Adrenal gland (tissue), 12 donors: Measurements from ENCODE around the gene HSPA1L. TPM values are rescaled to one million over a fixed set of nuclear protein-coding genes. Genes with fewer than 3 reads are reported as not detected.
"Not testable (repeated sequence)": the region's sequence is repeated elsewhere in the genome, so short reads cannot be mapped to it uniquely, and the experiment has no call there.

ENCODE experiments used
- DNase-seq, 7 donors: peaks; one replicate each; pipeline ENCODE4 v3.0.0-alpha.2; 2019 to 2020
- H3K27ac ChIP-seq, 5 donors: fragments of 200-600 bp; sonication (generic) in 4 of 5; 1 replicate in 3 of 5; 2 replicates in 2 of 5; pipeline versions ENCODE4 v1.5.1 to v1.8.0; 2016 to 2020; ENCODE audit warnings: mild to moderate bottlenecking in 1 of 5
- H3K27me3 ChIP-seq: fragments of 200-600 bp; 2 replicates; pipeline ENCODE4 v1.8.0; 2021
- H3K36me3 ChIP-seq, 2 donors: fragments of 200-600 bp; replicated peaks in 1 of 2; 1 replicate in 1 of 2; 2 replicates in 1 of 2; pipeline versions ENCODE4 v1.5.1 to v1.8.0; 2018 to 2022
- H3K4me1 ChIP-seq, 2 donors: fragments of 200-600 bp; replicated peaks in 1 of 2; 1 replicate in 1 of 2; 2 replicates in 1 of 2; pipeline versions ENCODE4 v1.5.1 to v1.8.0; 2018 to 2021
- H3K4me3 ChIP-seq, 4 donors: fragments of 200-600 bp; sonication (generic) in 3 of 4; one replicate each; pipeline ENCODE4 v1.5.1; 2016 to 2018
- H3K9me3 ChIP-seq, 3 donors: fragments of 200-600 bp; sonication (generic) in 1 of 3; replicated peaks in 1 of 3; 1 replicate in 2 of 3; 2 replicates in 1 of 3; pipeline versions ENCODE4 v1.5.1 to v1.8.0; 2016 to 2021
- POLR2A ChIP-seq, 2 donors: fragments of 450-650 bp; IDR thresholded peaks; one replicate each; pipeline ENCODE4 v1.6.1; 2017; ENCODE audit warnings: antibody characterized with exemption in 2 of 2, mild to moderate bottlenecking in 2 of 2, moderate library complexity in 1 of 2
- WGBS, 4 donors: extraction: QIAGEN DNeasy Blood & Tissue Kit in 2 of 4; methylation state at CpG; one replicate each; pipeline versions ENCODE4 v1.1.5 to v1.1.7; 2013 to 2017; 5-methylcytosine and 5-hydroxymethylcytosine counted together
- intact Hi-C, 2 donors: fragments of 100-400 bp; cut with DNase I; formaldehyde crosslinking; loops; one replicate each; pipeline versions ENCODE4 v1.14.1 to v1.15.0; 2022 to 2023
- polyA plus RNA-seq, 3 donors: library from polyadenylated mRNA; stranded (reverse); fragments of 200-250 nt in 2 of 3; fragments of 350-450 nt in 1 of 3; fragmentation: Illumina TruSeq in 1 of 3; extraction: RNeasy Lipid Tissue Mini Kit (QIAGEN cat#74804) in 1 of 3; gene quantifications; one replicate each; pipeline ENCODE4 v1.2.3, GENCODE V29; 2013 to 2014
- total RNA-seq, 9 donors: library from RNA; depleted of rRNA in 4 of 9; stranded (reverse); fragments of >200 nt in 4 of 9; fragments of 120-200 nt in 1 of 9; fragmentation: NEBNext Ultra II Directional in 1 of 9; extraction: Animal tissue kit (Norgen Biotek cat#: 25700) in 1 of 9; gene quantifications; one replicate each; pipeline versions ENCODE4 v1.1.0 to v1.2.4, GENCODE V29; 2013 to 2023
- TF ChIP-seq, protein P1 (sequence below), 6 experiments: fragments of 450-650 bp in 4 of 6; fragments of 200-600 bp in 2 of 6; sonication (generic) in 1 of 6; IDR thresholded peaks; 1 replicate in 5 of 6; 2 replicates in 1 of 6; pipeline versions ENCODE4 v1.5.1 to v1.8.0; 2016 to 2021; ENCODE audit warnings: antibody characterized with exemption in 6 of 6, mild to moderate bottlenecking in 2 of 6, moderate library complexity in 1 of 6
- donor health status: healthy with polysubstance abuse.
- donor health status: Bipolar disorder and iron deficiency.
- donor health status: DM: yes; HTN: yes; CAD: no.
- donor health status: DM: no; HTN: no; CAD: no.
- donor health status: DM: no; HTN: no; CAD: no.
- donor health status: DM: yes; HTN: yes; CAD: no.

The HSPA1L gene
- total and polyA plus RNA-seq, 12 donors, result 0.79 to 5.3 (median 1.9) TPM

GRCh38 chr6:31806470-31807272 lies 8.4 kb downstream of the HSPA1L start, which contains the start of gene LSM2:
Gene LSM2, minus strand, starts transcription at chr6:31806966. Its CDS starts 209 bp downstream, at chr6:31806757.
- intact Hi-C loops, result no loop called here
- Histone ChIP-seq H3K9me3 (no peaks in the 10 kb centered on the region), H3K4me1 (peaks cover 6 to 19% of the 10 kb centered on the region in 2 donors), H3K27ac (peak within 1 kb of the TSS; percentile 58 to 94 (median 93)), H3K36me3 (peaks cover 0 to 15% of the 10 kb centered on the region in 2 donors), H3K4me3 (peak within 1 kb of the TSS; percentile 13 to 74 (median 63)), H3K27me3 (no peaks in the 10 kb centered on the region)
- peak; percentile 70 to 91 for TF ChIP-seq POLR2A (IDR thresholded peaks at IDR 0.05)
- TF ChIP-seq, protein P1, sequence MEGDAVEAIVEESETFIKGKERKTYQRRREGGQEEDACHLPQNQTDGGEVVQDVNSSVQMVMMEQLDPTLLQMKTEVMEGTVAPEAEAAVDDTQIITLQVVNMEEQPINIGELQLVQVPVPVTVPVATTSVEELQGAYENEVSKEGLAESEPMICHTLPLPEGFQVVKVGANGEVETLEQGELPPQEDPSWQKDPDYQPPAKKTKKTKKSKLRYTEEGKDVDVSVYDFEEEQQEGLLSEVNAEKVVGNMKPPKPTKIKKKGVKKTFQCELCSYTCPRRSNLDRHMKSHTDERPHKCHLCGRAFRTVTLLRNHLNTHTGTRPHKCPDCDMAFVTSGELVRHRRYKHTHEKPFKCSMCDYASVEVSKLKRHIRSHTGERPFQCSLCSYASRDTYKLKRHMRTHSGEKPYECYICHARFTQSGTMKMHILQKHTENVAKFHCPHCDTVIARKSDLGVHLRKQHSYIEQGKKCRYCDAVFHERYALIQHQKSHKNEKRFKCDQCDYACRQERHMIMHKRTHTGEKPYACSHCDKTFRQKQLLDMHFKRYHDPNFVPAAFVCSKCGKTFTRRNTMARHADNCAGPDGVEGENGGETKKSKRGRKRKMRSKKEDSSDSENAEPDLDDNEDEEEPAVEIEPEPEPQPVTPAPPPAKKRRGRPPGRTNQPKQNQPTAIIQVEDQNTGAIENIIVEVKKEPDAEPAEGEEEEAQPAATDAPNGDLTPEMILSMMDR (IDR thresholded peaks at IDR 0.05), result peak in 3 of 6 experiments; percentile 10 to 28 (median 23)
- DNase-seq, result peak; percentile 98 to 99 (median 98)
- 0 to 1% (median 1%) methylated on average over 18 to 51 of the region's 51 CpGs for WGBS, 4 donors

DNA sequence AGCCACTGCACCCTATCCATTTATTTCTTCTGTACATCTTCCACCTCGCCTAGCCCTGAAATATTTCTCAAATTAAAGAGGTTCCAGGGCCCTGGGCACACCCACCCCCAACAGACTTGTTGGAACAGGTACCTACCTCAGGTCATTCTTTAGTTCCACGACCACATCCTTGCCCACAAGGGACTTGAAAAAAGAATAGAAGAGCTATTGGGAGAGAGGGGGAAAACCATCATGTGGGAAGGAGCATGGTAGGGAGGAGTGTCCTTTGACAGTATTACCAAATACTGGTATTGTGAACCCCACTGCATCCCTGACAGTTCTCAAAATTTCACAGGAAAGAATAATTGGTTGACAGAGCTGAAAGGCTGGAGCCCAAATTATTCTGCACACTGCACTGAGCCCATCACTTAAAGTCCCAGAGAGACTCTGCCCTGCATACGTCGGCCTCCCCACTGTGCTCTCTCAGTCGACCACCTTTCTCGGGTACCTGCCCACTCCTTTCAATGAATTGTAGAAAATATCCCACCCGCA lies 9.1 kb downstream of the HSPA1L start:
- H3K27ac ChIP-seq, result peak overlapping the region; percentile 58 to 94 (median 93)
- no peaks in the 10 kb centered on the region for H3K27me3 ChIP-seq
- peaks cover 6 to 19% of the 10 kb centered on the region in 2 donors for H3K4me1 ChIP-seq
- peaks cover 0 to 20% of the 10 kb centered on the region in 2 donors for H3K36me3 ChIP-seq
- TF ChIP-seq, protein P1 (IDR thresholded peaks at IDR 0.05), result no peak
- TF ChIP-seq POLR2A (IDR thresholded peaks at IDR 0.05), result no peak
- no peaks in the 10 kb centered on the region for H3K9me3 ChIP-seq
- no peak for DNase-seq
- 14 to 21% (median 17%) methylated on average over 7 of the region's 7 CpGs for WGBS, 4 donors
- intact Hi-C loops, result no loop called here
- peak overlapping the region in 3 of 4 donors; percentile 13 to 74 (median 64) for H3K4me3 ChIP-seq

DNA sequence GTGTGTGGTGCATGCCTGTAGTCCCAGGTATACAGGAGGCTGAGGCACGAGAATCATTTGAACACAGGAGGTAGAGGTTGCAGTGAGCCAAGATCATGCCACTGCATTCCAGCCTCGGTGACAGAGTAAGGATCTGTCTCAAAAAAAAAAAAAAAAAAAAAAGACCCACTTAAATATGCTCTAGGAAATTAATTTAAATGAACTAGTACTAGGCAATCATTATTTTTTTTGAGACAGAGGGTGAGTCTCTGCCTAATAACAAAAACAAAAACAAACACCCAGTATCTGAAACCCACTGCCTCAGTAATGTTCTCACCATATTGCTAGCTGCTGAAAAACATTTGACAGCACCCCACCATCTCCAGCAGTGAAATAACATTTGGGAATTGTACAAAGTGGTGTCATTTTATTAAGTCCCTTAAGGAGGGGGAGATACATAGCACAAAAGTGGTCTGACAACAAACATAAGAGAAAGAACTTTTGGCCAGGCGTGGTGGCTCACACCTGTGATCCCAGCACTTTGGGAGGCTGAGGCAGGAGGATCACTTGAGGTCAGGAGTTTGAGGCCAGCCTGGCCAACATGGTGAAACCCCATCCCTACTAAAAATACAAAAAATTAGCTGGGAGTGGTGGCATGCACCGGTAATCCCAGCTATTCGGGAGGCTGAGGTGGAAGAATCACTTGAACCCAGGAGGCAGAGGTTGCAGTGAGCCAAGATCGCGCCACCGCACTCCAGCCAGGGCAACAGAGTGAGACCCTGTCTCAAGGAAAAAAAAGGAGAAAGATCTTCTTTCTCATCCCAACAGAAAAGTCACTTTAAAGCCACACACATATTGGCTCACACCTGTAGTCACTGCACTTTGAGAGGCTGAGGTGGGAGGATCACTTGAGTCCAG lies 13.8 kb downstream of the HSPA1L start:
- DNase-seq, H3K9me3 ChIP-seq, H3K4me3 ChIP-seq, intact Hi-C loops, H3K27ac ChIP-seq, H3K27me3 ChIP-seq: not testable (repeated sequence)
- peaks cover 6 to 13% of the 10 kb centered on the region in 2 donors for H3K4me1 ChIP-seq
- H3K36me3 ChIP-seq, result peaks cover 0 to 20% of the 10 kb centered on the region in 2 donors
- WGBS, 4 donors, result 88 to 96% (median 94%) methylated on average over 8 of the region's 8 CpGs

- Histone ChIP-seq H3K4me3 (no peak overlapping the region), H3K9me3 (no peaks in the 10 kb centered on the region), H3K36me3 (peaks cover 0 to 20% of the 10 kb centered on the region in 2 donors), H3K27ac (no peak overlapping the region), H3K4me1 (peaks cover 7 to 8% of the 10 kb centered on the region in 2 donors), H3K27me3 (no peaks in the 10 kb centered on the region)
- TF ChIP-seq, protein P1 (IDR thresholded peaks at IDR 0.05), result no peak
- no peak for TF ChIP-seq POLR2A (IDR thresholded peaks at IDR 0.05)
- 81 to 87% (median 85%) methylated on average over 12 of the region's 12 CpGs for WGBS, 4 donors
- DNase-seq, result no peak
- intact Hi-C loops, result no loop called here
Measured at GRCh38 chr6:31799781-31800180, 15.3 kb downstream of the HSPA1L start.
